ENCODE results near the gene OR2Y1. TPM values are rescaled to one million over a fixed set of nuclear protein-coding genes. Genes with fewer than 3 reads are reported as not detected.

Gene OR2Y1
- polyA plus RNA-seq, 1 donor from 2014 or later: not detected

DNA sequence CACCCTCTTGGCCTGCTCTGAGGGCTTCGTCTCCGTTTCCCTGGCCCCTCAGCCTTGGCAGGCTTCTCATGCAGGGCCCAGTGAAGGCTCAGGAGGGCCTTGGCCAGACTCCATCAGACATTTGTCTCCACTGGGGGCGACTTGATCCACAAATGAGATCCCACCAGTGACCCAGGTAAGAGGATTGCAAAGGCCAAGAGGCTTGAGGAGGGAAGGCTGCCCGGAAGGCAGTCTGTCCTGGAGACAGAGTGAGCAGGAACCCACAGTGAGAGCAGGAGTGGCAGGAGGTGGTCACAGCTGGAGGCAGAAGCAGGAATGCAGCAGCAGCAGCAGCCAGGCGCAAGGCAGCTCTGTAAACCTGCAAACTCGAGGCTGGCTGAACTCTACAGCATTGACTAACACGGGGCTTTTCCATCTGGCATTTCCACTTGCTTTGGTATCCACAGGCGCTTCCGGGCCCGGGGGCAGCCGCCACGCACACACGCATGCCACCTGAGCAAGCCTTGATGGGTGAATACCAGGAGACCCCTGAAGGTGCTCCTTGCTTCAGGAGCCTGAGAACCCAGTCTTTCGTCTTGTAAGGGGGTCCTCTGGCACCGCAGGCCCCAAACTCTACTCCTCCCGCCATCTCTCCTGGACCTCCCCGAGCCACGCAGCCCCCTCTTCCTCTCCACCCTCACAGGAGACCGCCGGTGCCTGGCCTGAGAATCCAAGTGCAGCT, 48.0 kb upstream of the OR2Y1 start:
- H3K9me3 ChIP-seq (ENCODE audit: low read length): no peaks in the 10 kb centered on the region
- H3F3A ChIP-seq (ENCODE audit: insufficient read depth, low read length, poor library complexity, severe bottlenecking): no peaks in the 10 kb centered on the region
- no peak overlapping the region for H2AFZ ChIP-seq (ENCODE audit: low read depth, low read length)
- no peaks in the 10 kb centered on the region for H4K20me1 ChIP-seq (ENCODE audit: insufficient read depth)
- TF ChIP-seq POLR2AphosphoS5 (IDR thresholded peaks at IDR 0.05) (no peak), EP300 (conservative IDR thresholded peaks at IDR 0.05; ENCODE audit: poor library complexity, severe bottlenecking) (no peak), SMC3 (conservative IDR thresholded peaks at IDR 0.05; ENCODE audit: poor library complexity) (no peak), EZH2 (IDR thresholded peaks at IDR 0.05; ENCODE audit: borderline replicate concordance, insufficient read depth, low read length, poor library complexity, severe bottlenecking) (no peak), MXI1 (conservative IDR thresholded peaks at IDR 0.05; ENCODE audit: poor library complexity, severe bottlenecking) (no peak), TAF1 (IDR thresholded peaks at IDR 0.05; ENCODE audit: low read depth) (no peak), RAD21 (conservative IDR thresholded peaks at IDR 0.05) (no peak)
- TF ChIP-seq, protein P1, sequence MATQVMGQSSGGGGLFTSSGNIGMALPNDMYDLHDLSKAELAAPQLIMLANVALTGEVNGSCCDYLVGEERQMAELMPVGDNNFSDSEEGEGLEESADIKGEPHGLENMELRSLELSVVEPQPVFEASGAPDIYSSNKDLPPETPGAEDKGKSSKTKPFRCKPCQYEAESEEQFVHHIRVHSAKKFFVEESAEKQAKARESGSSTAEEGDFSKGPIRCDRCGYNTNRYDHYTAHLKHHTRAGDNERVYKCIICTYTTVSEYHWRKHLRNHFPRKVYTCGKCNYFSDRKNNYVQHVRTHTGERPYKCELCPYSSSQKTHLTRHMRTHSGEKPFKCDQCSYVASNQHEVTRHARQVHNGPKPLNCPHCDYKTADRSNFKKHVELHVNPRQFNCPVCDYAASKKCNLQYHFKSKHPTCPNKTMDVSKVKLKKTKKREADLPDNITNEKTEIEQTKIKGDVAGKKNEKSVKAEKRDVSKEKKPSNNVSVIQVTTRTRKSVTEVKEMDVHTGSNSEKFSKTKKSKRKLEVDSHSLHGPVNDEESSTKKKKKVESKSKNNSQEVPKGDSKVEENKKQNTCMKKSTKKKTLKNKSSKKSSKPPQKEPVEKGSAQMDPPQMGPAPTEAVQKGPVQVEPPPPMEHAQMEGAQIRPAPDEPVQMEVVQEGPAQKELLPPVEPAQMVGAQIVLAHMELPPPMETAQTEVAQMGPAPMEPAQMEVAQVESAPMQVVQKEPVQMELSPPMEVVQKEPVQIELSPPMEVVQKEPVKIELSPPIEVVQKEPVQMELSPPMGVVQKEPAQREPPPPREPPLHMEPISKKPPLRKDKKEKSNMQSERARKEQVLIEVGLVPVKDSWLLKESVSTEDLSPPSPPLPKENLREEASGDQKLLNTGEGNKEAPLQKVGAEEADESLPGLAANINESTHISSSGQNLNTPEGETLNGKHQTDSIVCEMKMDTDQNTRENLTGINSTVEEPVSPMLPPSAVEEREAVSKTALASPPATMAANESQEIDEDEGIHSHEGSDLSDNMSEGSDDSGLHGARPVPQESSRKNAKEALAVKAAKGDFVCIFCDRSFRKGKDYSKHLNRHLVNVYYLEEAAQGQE (IDR thresholded peaks at IDR 0.05; ENCODE audit: borderline replicate concordance): no peak
- TF ChIP-seq, protein P2, sequence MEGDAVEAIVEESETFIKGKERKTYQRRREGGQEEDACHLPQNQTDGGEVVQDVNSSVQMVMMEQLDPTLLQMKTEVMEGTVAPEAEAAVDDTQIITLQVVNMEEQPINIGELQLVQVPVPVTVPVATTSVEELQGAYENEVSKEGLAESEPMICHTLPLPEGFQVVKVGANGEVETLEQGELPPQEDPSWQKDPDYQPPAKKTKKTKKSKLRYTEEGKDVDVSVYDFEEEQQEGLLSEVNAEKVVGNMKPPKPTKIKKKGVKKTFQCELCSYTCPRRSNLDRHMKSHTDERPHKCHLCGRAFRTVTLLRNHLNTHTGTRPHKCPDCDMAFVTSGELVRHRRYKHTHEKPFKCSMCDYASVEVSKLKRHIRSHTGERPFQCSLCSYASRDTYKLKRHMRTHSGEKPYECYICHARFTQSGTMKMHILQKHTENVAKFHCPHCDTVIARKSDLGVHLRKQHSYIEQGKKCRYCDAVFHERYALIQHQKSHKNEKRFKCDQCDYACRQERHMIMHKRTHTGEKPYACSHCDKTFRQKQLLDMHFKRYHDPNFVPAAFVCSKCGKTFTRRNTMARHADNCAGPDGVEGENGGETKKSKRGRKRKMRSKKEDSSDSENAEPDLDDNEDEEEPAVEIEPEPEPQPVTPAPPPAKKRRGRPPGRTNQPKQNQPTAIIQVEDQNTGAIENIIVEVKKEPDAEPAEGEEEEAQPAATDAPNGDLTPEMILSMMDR (IDR thresholded peaks at IDR 0.05; ENCODE audit: poor library complexity, severe bottlenecking): no peak
- no peaks in the 10 kb centered on the region for H3K27me3 ChIP-seq (ENCODE audit: insufficient read depth, low read depth, low read length)
- H3K36me3 ChIP-seq (ENCODE audit: insufficient read depth, low read length): no peaks in the 10 kb centered on the region
- H3K9me2 ChIP-seq (ENCODE audit: insufficient read depth, low read length): no peaks in the 10 kb centered on the region
- no peak overlapping the region for H3K27ac ChIP-seq (ENCODE audit: low read length)
- no peak overlapping the region for H3K4me3 ChIP-seq (ENCODE audit: low read length)
- H3K9ac ChIP-seq (ENCODE audit: low read length): no peak overlapping the region
- H3K79me2 ChIP-seq (replicated peaks; ENCODE audit: insufficient read depth, low read length): no peaks in the 10 kb centered on the region
- no peak overlapping the region for H3K4me2 ChIP-seq (ENCODE audit: low read length)

DNA sequence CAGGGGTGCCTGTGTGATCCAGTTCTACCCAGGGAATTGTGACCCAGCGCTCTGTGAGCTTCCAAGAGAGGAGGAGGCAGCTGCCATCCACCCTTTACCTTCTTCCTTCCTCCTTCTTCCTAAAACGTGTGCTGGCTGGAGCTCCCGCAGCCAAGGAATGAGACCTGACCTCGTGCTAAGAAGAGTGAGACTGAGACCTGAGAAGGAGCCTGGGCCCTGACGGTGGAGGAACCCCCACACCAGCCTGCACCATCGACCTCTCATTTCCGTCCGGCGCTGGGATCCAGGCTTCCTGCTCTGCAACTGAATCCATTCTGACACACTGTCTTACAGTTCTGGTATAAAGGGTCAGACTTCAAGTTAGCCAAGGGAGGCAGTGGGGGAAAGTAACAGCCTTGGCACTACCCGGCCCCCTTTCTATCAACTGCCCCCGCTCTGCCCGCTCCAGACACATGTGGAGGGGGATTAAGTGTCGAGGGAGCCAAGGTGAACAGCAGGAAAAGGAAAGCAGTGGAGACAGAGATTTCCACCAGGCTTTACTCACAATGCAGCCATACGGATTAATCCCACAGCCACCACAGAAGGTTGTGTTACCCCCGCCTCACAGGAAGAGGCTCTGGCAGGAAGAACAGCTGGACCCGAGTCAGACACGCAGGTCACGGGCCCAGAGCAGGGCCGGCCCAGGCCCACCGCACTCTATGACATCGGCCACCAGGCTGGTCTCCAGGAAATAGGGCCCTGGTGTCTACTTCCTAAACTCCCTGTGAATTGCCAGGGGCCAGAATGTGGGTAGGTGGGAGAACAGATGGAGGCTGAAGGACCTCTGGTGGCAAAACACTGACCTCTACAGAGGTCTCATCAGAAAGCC, 46.9 kb upstream of the OR2Y1 start:
- Histone ChIP-seq H3K27ac (ENCODE audit: low read length) (no peak overlapping the region), H3K79me2 (replicated peaks; ENCODE audit: insufficient read depth, low read length) (no peaks in the 10 kb centered on the region), H3K36me3 (ENCODE audit: insufficient read depth, low read length) (no peaks in the 10 kb centered on the region), H4K20me1 (ENCODE audit: insufficient read depth) (no peaks in the 10 kb centered on the region), H3K9me2 (ENCODE audit: insufficient read depth, low read length) (no peaks in the 10 kb centered on the region), H3K9ac (ENCODE audit: low read length) (no peak overlapping the region), H3K4me2 (ENCODE audit: low read length) (no peak overlapping the region), H3K9me3 (ENCODE audit: low read length) (no peaks in the 10 kb centered on the region), H3K4me3 (ENCODE audit: low read length) (no peak overlapping the region), H3K27me3 (ENCODE audit: insufficient read depth, low read depth, low read length) (no peaks in the 10 kb centered on the region), H3F3A (ENCODE audit: insufficient read depth, low read length, poor library complexity, severe bottlenecking) (no peaks in the 10 kb centered on the region), H2AFZ (ENCODE audit: low read depth, low read length) (no peak overlapping the region)
- TF ChIP-seq EP300 (conservative IDR thresholded peaks at IDR 0.05; ENCODE audit: poor library complexity, severe bottlenecking) (no peak), MXI1 (conservative IDR thresholded peaks at IDR 0.05; ENCODE audit: poor library complexity, severe bottlenecking) (no peak), POLR2AphosphoS5 (IDR thresholded peaks at IDR 0.05) (no peak), SMC3 (conservative IDR thresholded peaks at IDR 0.05; ENCODE audit: poor library complexity) (no peak), EZH2 (IDR thresholded peaks at IDR 0.05; ENCODE audit: borderline replicate concordance, insufficient read depth, low read length, poor library complexity, severe bottlenecking) (no peak), RAD21 (conservative IDR thresholded peaks at IDR 0.05) (no peak), TAF1 (IDR thresholded peaks at IDR 0.05; ENCODE audit: low read depth) (no peak)
- TF ChIP-seq, protein P2 (IDR thresholded peaks at IDR 0.05; ENCODE audit: poor library complexity, severe bottlenecking): no peak
- TF ChIP-seq, protein P1 (IDR thresholded peaks at IDR 0.05; ENCODE audit: borderline replicate concordance): no peak

Data from neural cell (in vitro differentiated cells).